ENCODE data around the gene SAC3D1.

The SAC3D1 gene

GRCh38 chr11:65059959-65060824, 19.2 kb downstream of the SAC3D1 start:
- DNase-seq (ENCODE audit: low spot score): no peak

DNA sequence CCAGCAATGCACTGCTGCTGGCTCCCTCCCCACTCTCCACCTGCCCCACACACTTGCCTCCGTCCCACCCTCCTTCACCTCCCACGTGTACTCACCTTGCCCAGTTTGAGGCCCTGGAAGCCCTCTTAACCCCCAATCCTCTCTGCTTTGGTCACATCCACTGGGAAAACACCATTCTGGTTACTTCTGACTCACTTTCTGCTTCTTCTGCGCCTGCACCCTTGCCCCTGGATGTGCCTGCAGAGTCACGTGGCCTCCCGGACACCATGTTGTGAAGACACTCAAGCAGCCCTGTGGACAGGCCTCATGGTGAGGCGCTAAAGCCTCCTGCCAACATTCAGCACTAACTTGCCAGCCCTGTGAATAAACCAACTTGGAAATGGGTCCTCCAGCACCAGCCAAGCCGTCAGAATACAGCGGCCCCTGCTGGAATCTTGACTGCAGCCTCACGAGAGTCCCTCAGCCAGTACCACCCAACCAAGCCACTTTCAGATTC, 20.0 kb downstream of the SAC3D1 start:
- peak; percentile 32 for DNase-seq (ENCODE audit: low spot score)

GRCh38 chr11:65063532-65063931, 22.5 kb downstream of the SAC3D1 start:
- DNase-seq (ENCODE audit: low spot score): no peak

DNA sequence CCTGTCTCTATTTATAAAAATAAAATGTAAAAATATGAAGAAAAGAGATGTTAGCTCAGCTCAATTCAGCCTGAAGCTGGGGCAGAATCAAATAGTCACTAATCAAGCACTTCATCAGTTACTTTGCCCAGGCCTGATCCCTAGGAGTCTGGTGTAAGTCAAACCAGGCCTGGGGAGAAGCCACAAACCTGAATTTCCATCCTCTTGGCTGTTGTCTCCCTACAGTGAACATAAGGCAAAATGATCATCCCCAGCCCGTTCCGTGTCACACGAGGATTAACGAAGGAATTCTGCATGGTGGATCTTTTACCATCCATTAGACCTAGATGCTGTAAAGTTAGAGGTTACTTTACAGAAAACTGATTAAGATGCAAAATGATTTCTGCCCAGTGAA, 23.8 kb downstream of the SAC3D1 start:
- no peak for DNase-seq (ENCODE audit: low spot score)

- DNase-seq (ENCODE audit: low spot score): no peak
Observed at GRCh38 chr11:65065851-65066250, 24.8 kb downstream of the SAC3D1 start.

DNA sequence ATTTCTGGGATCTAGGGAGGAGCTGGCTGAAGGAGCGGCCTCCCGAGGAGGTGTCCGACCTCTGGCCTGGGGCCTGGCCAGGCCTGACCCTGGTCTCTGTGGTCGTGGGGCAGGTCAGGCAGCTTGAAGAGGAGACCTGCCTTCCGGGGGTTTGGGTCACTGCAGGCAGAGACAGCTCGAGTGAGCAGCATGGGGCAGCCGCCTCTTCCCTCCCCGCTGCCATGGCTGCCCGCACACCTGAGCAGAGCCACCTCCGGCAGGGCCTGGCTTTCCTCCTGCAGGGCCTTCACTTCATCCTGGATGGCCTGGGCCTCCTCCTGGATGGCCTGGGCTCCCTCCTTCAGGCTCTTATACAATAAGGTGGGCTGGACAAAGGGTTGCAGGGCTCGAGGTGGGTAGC, 25.3 kb downstream of the SAC3D1 start:
- no peak for DNase-seq (ENCODE audit: low spot score)

- DNase-seq (ENCODE audit: low spot score): no peak
Observed at GRCh38 chr11:65066805-65067291, 25.8 kb downstream of the SAC3D1 start.

DNA sequence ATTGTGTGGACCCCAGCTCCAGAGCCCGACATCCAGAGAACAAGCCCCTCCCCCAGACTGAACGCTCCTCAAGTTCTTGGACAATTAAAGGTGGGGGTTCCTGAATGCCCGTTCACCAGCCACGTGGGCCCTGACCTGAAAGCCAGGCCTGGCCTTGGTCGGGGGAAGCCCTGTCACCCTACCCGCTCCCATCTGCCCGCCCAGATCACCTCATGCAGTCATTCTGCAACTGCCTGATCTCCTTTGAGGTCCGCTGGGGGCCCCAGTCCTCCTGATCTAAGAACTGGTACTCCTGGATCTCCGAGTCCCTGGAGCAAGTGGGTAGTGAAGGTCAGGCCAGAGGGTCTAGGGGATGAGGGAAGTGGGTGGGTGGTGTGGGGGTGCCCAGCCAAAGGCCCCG, 26.4 kb downstream of the SAC3D1 start:
- no peak for DNase-seq (ENCODE audit: low spot score)

- no peak for DNase-seq (ENCODE audit: low spot score)
Observed at GRCh38 chr11:65069217-65069616, 28.2 kb downstream of the SAC3D1 start.

- DNase-seq (ENCODE audit: low spot score): no peak
Observed at GRCh38 chr11:65071907-65072630, 31.1 kb downstream of the SAC3D1 start.

DNA sequence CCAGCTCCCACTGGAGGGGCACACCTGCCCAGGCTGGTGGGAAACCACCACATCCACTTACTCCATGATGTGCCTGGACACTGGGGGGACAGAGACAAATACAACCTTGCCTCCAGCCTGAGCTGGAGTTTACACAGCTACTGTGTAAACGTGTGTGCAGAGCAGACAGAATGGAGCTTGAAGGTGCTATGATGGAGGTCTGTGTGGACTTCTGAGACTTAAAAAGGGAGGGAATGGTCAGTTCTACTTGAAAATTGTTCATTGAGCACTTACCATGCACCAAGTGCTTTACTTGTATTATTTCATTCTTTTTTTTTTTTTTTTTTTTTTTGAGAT, 31.6 kb downstream of the SAC3D1 start:
- no peak for DNase-seq (ENCODE audit: low spot score)

DNA sequence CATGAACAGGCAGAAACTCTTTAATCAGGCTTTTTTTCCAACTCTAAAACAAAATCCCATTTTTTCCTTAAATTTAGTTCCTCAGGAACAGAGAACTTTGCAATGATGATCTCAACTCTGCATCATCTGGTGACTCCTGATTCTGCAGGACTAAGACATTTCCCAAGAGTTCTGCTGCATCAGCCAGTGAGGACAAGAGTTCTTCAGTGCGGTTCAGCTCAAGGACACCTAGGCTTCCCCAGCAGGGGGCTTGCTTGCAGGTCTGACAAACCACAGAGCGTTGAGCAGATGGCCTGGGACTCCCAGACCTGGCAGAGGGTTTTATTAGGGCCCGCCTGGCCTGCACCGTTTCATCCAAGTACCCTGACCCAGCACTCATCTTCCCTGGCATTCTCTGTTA, 36.4 kb downstream of the SAC3D1 start:
- peak; percentile 26 for DNase-seq (ENCODE audit: low spot score)

DNA sequence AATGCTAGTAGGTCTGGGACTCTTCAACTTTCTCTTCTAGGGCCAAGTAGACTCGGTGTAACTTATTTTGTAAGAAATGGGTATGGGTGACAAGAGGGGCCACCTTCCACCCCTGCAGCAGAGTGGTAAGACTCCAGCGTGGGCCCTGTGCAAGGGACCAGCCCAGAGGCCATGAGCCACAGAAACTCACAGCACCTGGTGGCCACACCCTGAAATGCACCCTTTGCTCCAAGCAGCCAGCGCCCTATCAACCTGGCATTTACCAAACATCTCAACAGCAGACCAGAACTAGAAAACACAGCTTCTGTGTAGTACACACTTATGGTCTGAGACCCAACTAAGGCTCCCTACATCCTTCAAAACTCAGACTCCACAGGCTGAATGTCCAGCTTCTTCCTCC, 37.1 kb downstream of the SAC3D1 start:
- DNase-seq (ENCODE audit: low spot score): peak; percentile 45

GRCh38 chr11:65078786-65079342, 37.9 kb downstream of the SAC3D1 start:
- DNase-seq (ENCODE audit: low spot score): no peak

DNA sequence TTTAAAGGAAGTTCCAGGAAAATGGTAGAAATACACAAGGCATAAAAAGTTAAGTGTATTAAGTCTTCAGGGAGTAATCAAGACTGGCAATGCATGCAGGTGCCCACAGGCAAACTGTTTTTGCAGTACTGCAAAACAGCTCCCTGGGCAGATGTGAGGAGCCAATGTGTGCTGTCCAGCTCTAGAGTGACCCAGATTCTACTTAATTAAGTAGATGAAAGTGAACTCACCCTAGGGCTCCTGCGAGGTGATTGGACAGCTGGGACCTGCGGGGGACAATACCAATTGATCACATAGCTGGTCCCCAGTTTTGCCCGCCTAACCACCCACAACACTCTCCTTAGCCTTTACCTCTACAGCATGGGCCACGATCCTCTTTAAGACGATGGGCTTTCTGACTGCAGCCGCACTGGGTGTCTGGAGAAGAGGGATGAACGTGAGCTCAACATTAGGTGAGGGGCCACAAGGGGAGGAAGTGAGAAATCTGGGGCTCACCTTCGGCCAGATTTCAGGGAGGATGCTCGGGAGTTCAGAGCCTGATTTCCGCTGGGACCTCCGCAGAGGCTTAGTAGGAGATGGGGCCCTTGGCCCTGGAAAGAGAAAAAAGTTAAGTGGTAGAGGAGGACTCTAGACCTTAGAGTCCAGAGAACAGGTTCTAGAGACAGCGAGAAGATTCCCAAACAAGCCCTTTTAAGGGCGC, 42.3 kb downstream of the SAC3D1 start:
- DNase-seq (ENCODE audit: low spot score): no peak

DNA sequence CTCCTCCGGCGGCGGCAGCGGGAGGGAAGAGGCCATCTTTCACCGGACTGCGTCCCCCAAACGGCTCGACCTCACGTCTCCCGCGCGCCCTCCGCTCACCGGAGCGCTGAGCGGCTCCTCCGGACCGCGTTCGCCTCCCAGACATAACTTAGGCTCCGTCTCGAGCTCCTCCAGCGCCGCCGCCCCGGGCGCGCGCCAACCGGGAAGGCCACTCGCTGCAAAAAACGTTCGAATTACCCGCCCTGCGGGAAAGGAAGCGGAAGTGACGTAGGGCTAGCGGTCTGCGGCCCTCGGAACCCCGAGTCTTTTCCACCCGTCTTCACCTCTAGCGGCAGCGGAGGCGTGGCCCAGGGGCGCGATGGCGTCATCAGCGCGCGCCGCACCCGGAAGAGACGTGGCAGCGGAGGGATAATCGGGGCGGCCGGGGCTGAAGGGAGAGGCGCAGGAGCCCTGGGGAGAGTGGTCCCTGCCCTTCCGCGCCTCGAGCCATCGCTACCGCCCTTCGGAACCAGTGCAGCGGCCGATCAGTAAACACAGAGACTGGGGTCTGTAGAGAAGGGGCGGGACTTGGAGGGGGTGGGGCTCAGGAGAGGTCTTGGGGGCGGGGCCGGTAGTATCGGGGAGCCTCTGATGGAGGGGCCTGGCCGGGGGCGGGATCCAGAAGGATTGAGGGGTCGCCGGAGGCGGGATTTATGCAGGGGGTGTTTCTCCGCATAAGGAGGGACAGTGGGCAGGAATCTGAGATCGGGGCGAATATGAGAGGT, 43.0 kb downstream of the SAC3D1 start, which contains the start of the genes CDCA5 and ZFPL1:
Gene CDCA5, minus strand, starts transcription at position 207 of the 764 bp plus-strand sequence. Its CDS starts 62 bp downstream, at position 145.
Gene ZFPL1, plus strand, starts transcription at position 389 of the 764 bp plus-strand sequence. CDS start 477 bp downstream, outside the sequence.
- DNase-seq (ENCODE audit: low spot score): peak; percentile 94

DNA sequence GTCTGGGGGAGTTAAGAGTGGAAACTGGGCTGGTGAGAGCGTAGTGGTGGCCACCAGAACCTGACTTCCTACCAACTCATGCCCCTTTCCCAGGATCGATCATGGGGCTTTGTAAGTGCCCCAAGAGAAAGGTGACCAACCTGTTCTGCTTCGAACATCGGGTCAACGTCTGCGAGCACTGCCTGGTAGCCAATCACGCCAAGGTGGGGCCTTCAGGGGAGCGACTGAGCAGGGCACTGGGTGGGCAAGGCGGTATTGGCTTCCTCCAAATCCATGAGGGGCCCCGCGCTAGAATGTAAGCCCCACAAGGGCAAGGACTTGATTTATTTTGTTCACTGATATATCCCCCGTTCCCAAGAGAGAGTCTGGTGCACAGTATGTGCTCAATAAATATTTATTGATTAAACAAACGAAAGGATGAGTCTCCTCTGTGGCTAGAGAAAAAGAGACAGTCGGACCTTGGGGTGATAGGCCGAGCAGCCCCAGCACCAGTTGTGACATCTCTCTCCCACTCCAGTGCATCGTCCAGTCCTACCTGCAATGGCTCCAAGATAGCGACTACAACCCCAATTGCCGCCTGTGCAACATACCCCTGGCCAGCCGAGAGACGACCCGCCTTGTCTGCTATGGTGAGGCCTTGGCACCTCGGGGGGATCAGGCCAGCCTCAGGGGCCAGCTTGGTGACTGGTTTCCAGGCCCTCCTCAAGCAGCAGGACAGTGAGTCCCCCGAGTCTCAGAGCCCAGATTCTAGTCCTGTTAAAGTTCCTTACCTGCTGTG, 43.8 kb downstream of the SAC3D1 start:
- DNase-seq (ENCODE audit: low spot score): no peak

DNA sequence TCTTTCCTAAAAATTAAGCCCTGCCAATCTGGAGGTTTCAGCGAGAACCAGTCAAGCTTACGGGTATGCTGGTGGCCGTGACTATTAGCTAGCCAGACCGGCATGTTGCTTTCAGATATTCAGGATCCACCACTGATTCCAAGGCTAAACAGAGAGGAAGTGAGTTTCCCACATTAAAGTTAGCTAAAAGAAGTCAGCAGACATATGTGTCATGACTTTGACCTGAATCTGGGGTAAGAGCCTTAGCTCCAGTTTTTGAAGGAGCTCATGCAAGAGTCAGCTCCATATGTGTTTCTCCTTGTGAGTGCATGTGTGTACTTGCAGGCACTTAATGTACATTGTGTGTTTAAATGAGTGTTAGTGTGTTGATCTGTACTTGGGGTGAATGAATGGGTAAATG, 44.4 kb downstream of the SAC3D1 start:
- no peak for DNase-seq (ENCODE audit: low spot score)

DNA sequence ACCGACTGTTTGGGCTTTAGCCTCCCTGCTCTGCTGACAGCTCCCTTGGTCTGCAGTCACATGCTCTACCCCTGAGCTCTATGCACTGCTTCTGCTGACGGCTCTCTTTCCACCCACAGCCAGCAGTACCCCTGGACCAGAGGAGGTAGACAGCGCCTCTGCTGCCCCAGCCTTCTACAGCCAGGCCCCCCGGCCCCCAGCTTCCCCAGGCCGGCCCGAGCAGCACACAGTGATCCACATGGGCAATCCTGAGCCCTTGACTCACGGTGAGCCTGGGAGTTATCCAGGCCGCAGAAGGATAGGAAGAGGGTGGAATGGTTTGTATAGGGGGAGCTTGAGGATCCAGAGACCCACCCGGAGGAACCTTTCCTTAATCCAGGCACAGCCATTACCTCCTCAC, 45.8 kb downstream of the SAC3D1 start:
- no peak for DNase-seq (ENCODE audit: low spot score)

GRCh38 chr11:65087216-65087615, 46.2 kb downstream of the SAC3D1 start:
- no peak for DNase-seq (ENCODE audit: low spot score)
